CMK (cell line): Measurements from ENCODE around the gene PSAPL1.
"Not testable (repeated sequence)": the region's sequence is repeated elsewhere in the genome, so short reads cannot be mapped to it uniquely, and the experiment has no call there.

Experiments used
- DNase-seq: peaks from one replicate; pipeline ENCODE4 v3.0.0-alpha.2; 2010; ENCODE audit warnings: low read depth

The PSAPL1 gene

GRCh38 chr4:7458066-7458425 is 23.3 kb upstream of the PSAPL1 start:
- DNase-seq = no peak

GRCh38 chr4:7457201-7458065 is 22.7 kb upstream of the PSAPL1 start:
- DNase-seq = no peak

GRCh38 chr4:7452802-7453201 is 18.1 kb upstream of the PSAPL1 start:
- not testable (repeated sequence) for DNase-seq

GRCh38 chr4:7451800-7452199 is 17.1 kb upstream of the PSAPL1 start:
- DNase-seq = no peak

- DNase-seq = no peak
These were observed 16.7 kb upstream of the PSAPL1 start for GRCh38 chr4:7451434-7451789.

- no peak for DNase-seq
These were observed 16.2 kb upstream of the PSAPL1 start for GRCh38 chr4:7450775-7451433.

- DNase-seq = no peak
These were observed 13.3 kb upstream of the PSAPL1 start for GRCh38 chr4:7448036-7448435.

GRCh38 chr4:7447236-7447635 is 12.5 kb upstream of the PSAPL1 start:
- DNase-seq = no peak

GRCh38 chr4:7444731-7445130 is 10.0 kb upstream of the PSAPL1 start:
- no peak for DNase-seq

GRCh38 chr4:7444314-7444713 is 9.6 kb upstream of the PSAPL1 start:
- DNase-seq = no peak

- DNase-seq = peak; percentile 5
These were observed 7.9 kb upstream of the PSAPL1 start for GRCh38 chr4:7442574-7443162.

- no peak for DNase-seq
These were observed 6.5 kb upstream of the PSAPL1 start for GRCh38 chr4:7441201-7441600.

GRCh38 chr4:7439699-7440098 is 5.0 kb upstream of the PSAPL1 start:
- DNase-seq = no peak

GRCh38 chr4:7436256-7436655 is 1.5 kb upstream of the PSAPL1 start:
- no peak for DNase-seq

- no peak for DNase-seq
These were observed 836 bp upstream of the PSAPL1 start for GRCh38 chr4:7435471-7436061.

- no peak for DNase-seq
These were observed 477 bp downstream of the PSAPL1 start for GRCh38 chr4:7434141-7434765.

GRCh38 chr4:7433376-7434140 is 1.2 kb downstream of the PSAPL1 start:
- no peak for DNase-seq

- DNase-seq = no peak
These were observed 2.0 kb downstream of the PSAPL1 start for GRCh38 chr4:7432531-7433375.

- no peak for DNase-seq
These were observed 2.8 kb downstream of the PSAPL1 start for GRCh38 chr4:7431696-7432530.
